Gastrocnemius medialis (tissue), 4 donors: ENCODE data around the gene UBE2L3.
"Not testable (repeated sequence)": the region's sequence is repeated elsewhere in the genome, so short reads cannot be mapped to it uniquely, and the experiment has no call there.

Source experiments
- POLR2A ChIP-seq, 2 donors: fragments of 450-650 bp; IDR thresholded peaks; one replicate each; pipeline ENCODE4 v1.6.1; 2017; ENCODE audit warnings: antibody characterized with exemption in 2 of 2, mild to moderate bottlenecking in 2 of 2, moderate library complexity in 2 of 2
- TF ChIP-seq, protein P1 (sequence below), 5 experiments: fragments of 450-650 bp in 3 of 5; fragments of 200-600 bp in 2 of 5; sonication (generic) in 2 of 5; IDR thresholded peaks in 4 of 5; conservative IDR thresholded peaks in 1 of 5; 1 replicate in 4 of 5; 2 replicates in 1 of 5; pipeline ENCODE4 v1.5.1; 2016 to 2019; ENCODE audit warnings: antibody characterized with exemption in 5 of 5, mild to moderate bottlenecking in 3 of 5, moderate library complexity in 3 of 5

DNA sequence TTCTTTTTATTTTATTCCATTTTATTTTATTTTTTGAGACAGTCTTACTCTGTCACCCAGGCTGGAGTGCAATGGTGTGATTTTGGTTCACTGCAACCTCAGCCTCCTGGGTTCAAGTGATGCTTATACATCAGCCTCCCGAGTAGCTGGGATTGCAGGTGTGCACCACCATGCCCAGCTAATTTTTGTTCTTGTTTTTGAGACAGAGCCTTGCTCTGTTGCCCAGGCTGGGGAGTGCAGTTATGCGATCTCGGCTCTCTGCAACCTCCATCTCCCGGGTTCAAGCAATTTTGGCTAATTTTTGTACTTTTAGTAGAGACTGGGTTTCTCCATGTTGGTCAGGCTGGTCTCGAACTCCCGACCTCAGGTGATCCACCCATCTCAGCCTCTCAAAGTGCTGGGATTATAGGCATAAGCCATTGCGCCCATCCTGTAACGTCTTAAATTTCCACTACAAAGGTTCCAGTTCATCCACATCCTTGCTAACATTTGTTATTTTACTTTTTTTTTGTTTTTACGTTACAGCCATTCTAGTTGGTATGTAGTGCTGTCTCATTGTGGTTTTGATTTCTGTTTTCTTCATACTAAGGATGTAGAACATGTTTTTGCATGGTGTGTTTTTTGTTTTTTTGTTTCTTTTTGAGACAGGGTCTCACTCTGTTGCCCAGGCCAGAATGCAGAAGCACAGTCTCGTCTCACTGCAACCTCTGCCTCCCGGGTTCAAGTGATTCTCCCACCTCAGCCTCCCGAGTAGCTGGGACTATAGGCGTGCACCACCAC lies 29.0 kb downstream of the UBE2L3 start:
- not testable (repeated sequence) for TF ChIP-seq POLR2A (IDR thresholded peaks at IDR 0.05)
- TF ChIP-seq, protein P1, sequence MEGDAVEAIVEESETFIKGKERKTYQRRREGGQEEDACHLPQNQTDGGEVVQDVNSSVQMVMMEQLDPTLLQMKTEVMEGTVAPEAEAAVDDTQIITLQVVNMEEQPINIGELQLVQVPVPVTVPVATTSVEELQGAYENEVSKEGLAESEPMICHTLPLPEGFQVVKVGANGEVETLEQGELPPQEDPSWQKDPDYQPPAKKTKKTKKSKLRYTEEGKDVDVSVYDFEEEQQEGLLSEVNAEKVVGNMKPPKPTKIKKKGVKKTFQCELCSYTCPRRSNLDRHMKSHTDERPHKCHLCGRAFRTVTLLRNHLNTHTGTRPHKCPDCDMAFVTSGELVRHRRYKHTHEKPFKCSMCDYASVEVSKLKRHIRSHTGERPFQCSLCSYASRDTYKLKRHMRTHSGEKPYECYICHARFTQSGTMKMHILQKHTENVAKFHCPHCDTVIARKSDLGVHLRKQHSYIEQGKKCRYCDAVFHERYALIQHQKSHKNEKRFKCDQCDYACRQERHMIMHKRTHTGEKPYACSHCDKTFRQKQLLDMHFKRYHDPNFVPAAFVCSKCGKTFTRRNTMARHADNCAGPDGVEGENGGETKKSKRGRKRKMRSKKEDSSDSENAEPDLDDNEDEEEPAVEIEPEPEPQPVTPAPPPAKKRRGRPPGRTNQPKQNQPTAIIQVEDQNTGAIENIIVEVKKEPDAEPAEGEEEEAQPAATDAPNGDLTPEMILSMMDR (IDR thresholded peaks at IDR 0.05 in 4 of 5, conservative IDR thresholded peaks at IDR 0.05 in 1 of 5) = not testable (repeated sequence)
